HG02970 (cell line): ENCODE results near the gene TMPRSS4.

Experiments
- ATAC-seq: cut with Tn5 transposase; IDR thresholded peaks from one replicate; pipeline ENCODE4 v1.9.1; 2021; ENCODE audit warnings: mild to moderate bottlenecking, moderate library complexity, moderate number of reproducible peaks; ENCODE audit not compliant: unreplicated experiment, low FRiP score

TMPRSS4 gene

DNA sequence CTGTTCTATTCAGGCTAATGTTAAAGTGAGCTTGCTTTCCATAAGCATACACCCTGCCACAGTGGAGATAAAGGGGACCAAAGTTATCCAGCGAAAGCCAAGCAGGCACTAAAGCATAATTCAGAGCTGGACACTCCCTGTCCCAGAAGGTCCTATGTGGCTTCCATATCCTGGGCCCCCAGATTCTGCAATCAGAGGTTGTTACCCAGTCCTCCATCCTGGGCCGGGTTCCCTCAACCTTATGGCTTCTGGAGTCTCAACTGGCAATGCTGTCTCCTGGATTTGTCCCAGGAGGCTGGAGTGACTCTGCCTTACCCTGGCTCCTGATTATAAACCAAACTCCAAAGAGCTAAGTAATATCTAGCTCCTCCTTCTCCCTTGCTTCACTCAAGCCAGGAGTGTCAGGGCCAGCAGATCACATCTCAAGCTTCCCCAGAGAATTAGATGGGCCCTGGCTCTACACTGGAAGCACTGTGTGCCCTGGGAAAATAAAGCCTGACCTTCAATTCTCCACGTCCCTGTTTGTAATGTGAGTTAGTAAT is 23.9 kb downstream of the TMPRSS4 start:
- no peak for ATAC-seq

DNA sequence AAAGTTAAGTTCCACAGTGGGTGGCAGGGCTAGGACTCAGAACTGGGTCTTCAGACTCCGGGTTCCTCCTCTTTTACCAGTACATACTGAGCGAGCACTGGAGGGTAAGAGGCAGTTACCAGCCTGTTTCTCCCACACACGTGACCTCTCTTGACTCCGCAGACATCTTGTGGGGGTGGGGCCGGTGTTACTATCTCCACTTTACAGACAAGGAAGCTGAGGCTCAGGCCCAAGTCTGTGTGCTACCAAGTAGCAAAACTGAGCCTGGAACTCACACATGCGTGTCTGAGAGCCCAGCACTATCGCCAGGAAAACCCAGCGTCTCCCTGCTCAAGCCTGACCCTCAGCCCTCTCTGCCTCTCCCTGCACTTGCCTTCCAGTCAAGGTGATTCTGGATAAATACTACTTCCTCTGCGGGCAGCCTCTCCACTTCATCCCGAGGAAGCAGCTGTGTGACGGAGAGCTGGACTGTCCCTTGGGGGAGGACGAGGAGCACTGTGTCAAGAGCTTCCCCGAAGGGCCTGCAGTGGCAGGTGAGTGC is 25.9 kb downstream of the TMPRSS4 start:
- ATAC-seq, result no peak

- ATAC-seq, result no peak
Measured at GRCh38 chr11:118104491-118104890, 27.6 kb downstream of the TMPRSS4 start.

- ATAC-seq, result no peak
Measured at GRCh38 chr11:118105657-118106305, 28.9 kb downstream of the TMPRSS4 start.

DNA sequence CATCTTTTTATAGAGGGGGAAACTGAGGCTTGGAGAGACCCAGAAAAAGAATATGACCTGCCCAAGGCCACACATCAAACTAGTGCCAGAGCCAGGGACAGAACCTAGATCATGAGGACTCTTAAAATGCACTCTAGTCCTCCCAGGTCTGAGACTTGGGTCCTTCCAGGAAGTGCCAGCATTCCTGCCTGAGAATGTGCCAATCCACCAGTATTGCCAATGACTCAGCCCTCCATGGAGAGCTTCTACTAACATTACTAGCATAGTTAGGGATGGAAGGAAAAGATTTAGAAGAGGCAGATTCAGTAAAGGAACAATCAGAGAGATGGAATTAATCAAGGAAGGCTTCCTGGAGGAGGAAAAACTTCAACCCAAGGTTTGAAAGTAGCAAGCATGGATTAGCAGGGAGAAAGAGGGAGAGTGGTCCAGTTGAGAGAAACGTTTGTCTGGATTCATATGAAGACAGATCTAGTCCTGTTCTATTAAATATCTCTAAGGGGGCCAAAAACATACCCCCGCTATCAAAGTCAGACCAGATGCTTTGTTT is 30.0 kb downstream of the TMPRSS4 start:
- ATAC-seq, result no peak

GRCh38 chr11:118108513-118108912 is 31.6 kb downstream of the TMPRSS4 start:
- no peak for ATAC-seq

DNA sequence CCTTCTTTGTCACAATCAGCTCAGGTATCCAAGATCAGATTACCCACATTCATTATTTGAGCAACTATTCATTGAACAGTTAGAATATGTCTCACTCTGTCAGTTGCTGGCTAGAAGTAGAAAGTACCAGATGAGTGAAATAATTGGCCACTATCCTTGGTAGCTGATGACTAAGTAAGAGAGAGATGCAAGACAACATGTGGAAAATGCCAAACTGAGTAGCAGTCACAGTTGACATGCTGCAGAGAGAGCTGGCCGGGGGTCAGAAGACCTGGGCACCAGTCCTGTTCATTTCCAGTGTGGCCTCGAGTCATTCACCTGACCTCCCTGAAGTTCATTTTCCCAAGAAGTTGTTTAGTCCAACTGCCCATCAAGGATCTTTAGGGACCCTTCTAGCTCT is 32.4 kb downstream of the TMPRSS4 start:
- no peak for ATAC-seq

DNA sequence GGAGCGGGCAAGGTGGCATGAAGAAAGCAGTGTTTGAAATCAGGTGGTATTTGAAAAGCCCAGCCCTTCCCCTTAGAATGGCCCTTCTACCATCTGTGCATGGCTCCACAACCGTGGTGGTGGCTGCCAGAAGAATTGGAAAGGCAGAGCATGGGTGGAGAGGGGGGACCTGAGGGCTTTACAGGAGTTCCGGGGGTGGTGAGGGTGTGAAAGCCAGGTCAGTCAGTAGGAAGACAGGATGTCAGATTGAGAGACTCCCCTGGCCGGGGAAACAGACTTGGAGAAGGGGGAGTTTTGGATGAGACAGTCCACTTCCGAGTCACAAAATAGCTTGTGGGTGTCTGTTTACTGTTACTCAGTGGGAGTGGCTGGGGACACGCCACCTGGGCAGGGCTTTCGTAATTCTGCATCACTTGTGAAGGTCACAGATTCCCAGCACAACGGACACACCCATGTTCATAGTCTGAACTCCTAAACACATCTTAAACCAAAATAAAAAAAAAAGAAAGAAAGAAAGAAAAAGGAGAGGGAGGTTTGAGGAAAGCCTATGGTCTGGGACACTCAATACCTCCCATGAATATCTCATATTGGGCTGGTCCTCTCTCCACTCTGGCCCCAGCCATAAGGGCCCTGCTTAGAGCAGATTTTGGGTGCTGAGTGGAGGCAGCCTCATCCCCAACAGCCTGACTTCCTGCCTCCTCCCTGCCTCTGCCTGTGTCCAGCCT is 34.3 kb downstream of the TMPRSS4 start:
- no peak for ATAC-seq

GRCh38 chr11:118111744-118112035 is 34.8 kb downstream of the TMPRSS4 start:
- ATAC-seq, result no peak

DNA sequence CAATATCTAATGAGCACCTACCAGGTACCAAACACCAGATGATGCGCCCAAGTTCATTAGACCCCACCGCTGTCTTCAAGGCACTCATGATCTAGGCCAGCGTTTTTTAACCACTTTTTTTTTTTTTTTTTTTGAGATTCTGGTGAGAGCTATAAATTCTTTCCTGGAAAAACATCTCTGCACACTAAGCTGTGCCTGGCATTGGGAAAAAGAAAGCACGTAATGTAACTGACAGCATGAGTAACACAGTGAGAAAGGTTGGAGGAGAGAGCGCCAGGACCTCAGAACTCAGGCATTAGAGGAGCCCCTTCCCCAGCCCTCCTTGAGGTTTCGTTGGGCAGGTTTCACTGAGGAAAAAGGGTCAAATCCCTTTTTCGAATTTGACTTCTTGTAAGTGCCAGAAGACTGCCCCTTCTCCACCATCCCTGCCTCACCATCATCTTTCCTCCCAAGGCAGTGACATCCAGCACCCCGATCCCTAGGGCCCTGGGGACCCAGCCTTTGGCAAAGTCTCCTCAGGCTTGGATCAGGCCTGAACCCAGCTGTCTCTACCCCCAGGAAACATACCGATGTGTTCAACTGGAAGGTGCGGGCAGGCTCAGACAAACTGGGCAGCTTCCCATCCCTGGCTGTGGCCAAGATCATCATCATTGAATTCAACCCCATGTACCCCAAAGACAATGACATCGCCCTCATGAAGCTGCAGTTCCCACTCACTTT is 36.0 kb downstream of the TMPRSS4 start:
- no peak for ATAC-seq

DNA sequence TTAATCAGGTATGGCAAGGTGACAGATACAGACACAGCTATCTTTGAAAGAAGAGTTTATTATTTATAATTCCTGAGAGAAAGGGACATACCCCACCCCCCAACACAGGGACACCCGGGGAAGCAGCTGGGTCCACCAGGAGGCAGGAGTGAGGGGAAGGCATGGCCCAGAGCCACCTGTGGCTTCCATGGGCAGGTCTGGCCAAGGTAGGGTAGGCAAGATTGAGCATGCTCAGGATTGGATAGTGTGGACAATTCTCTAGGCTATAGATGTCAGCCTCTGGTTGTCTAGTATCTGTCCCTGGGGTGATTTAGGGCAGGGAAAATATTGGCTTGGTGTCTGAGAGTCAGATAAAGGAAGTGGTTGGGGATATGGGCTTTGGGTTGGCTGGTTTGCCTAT is 37.4 kb downstream of the TMPRSS4 start:
- no peak for ATAC-seq

DNA sequence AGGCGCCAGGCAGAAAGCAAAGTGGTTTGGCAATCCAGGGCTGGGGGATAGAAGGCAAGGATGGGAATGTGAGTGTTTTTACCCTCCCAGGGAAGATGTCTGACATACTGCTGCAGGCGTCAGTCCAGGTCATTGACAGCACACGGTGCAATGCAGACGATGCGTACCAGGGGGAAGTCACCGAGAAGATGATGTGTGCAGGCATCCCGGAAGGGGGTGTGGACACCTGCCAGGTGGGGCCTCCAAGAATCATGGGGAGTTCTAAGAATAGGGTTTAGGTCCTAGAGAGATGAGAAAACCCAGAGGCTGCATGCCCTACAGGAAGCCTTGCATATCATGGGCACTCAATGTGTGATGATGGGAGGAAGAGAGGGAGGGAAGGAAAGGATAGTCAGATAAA is 38.2 kb downstream of the TMPRSS4 start:
- ATAC-seq, result no peak

GRCh38 chr11:118117790-118118601 is 41.1 kb downstream of the TMPRSS4 start:
- no peak for ATAC-seq

GRCh38 chr11:118120793-118121192 is 43.9 kb downstream of the TMPRSS4 start:
- ATAC-seq, result no peak

DNA sequence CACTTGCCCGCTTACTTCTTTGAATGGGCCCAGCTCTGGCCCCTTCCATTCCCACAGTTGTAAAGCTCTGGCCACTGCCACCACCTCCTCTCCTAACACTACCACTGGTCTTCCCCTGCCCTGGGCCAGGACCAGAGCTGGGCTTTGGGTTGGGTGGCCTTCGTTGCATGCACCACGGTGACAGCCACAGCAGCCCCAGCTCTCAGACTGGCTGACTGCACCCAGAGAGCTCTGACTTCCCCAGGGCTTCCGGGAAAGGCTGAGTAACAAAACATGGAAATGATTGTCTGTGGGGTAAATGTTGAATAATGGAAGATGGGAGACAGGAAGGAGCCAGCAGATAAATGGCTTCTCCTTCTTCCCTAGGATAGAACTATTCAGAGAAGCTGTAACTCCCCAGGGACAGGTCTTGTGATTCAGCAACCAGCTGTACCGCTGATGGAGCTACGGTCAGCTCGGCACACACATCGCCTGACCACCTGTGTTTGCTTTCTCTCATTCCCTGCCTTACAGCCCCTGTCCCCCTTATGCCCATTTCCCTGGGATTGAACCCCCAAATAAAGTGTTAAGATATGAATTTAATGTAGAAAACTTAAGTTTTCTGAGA is 48.2 kb downstream of the TMPRSS4 start:
- no peak for ATAC-seq

GRCh38 chr11:118126082-118126838 is 49.4 kb downstream of the TMPRSS4 start:
- no peak for ATAC-seq

DNA sequence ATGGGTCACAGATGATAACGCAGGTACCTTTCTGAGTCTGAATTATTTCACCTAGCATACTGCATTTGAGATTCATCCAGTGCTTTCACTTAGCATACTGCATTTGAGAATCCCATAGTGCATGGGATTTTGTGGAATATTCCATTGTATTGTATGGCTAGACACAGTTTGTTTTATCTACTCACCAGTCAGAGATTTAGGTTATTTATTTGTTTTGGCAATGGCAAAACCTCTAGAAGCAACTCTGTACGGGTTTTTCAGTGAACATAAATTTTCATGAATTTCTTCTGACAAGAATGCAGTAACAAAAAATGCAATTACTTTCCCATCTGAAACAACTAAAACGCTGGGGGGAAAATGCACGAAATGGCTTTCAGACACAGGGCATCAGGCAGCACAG is 51.4 kb downstream of the TMPRSS4 start:
- no peak for ATAC-seq

- no peak for ATAC-seq
Measured at GRCh38 chr11:118128721-118129470, 52.0 kb downstream of the TMPRSS4 start.
